Gastroesophageal sphincter (tissue), 4 donors: Measurements from ENCODE around the gene MS4A2. TPM values are rescaled to one million over a fixed set of nuclear protein-coding genes. Genes with fewer than 3 reads are reported as not detected.

ENCODE experiments used
- ATAC-seq: fragments of 150-250 bp; one replicate; pipeline ENCODE4 v1.9.1; 2016; ENCODE audit warnings: mild to moderate bottlenecking, moderate library complexity
- H3K27ac ChIP-seq, 4 donors: fragments of 200-600 bp; sonication (generic) in 3 of 4; 1 replicate in 3 of 4; 2 replicates in 1 of 4; pipeline ENCODE4 v1.5.1; 2016 to 2019
- H3K27me3 ChIP-seq: fragments of 200-600 bp; sonication (generic); one replicate; pipeline ENCODE4 v1.5.1; 2019
- H3K36me3 ChIP-seq, 2 donors: fragments of 200-600 bp; sonication (generic); one replicate each; pipeline ENCODE4 v1.5.1; 2019; ENCODE audit warnings: control low read depth in 1 of 2
- H3K4me1 ChIP-seq, 3 donors: fragments of 200-600 bp; sonication (generic); 1 replicate in 2 of 3; 2 replicates in 1 of 3; pipeline ENCODE4 v1.5.1; 2016 to 2019; ENCODE audit warnings: control low read depth in 2 of 3
- H3K4me3 ChIP-seq, 2 donors: fragments of 200-600 bp; sonication (generic); one replicate each; pipeline ENCODE4 v1.5.1; 2019; ENCODE audit warnings: mild to moderate bottlenecking in 1 of 2, moderate library complexity in 1 of 2
- H3K9me3 ChIP-seq, 3 donors: fragments of 200-600 bp; sonication (generic); one replicate each; pipeline ENCODE4 v1.5.1; 2017 to 2019; ENCODE audit warnings: control low read depth in 2 of 3
- CTCF ChIP-seq, 4 experiments: fragments of 200-600 bp in 2 of 4; fragments of 450-650 bp in 2 of 4; sonication (generic) in 1 of 4; IDR thresholded peaks; one replicate each; pipeline ENCODE4 v1.5.1; 2017 to 2019; ENCODE audit warnings: antibody characterized with exemption in 4 of 4, mild to moderate bottlenecking in 2 of 4, moderate library complexity in 2 of 4
- EP300 ChIP-seq: sonication (generic); formaldehyde crosslinking; IDR thresholded peaks from one replicate; pipeline ENCODE4 v1.6.1; 2017; ENCODE audit warnings: antibody characterized with exemption, mild to moderate bottlenecking
- POLR2A ChIP-seq, 2 donors: fragments of 450-650 bp; IDR thresholded peaks; one replicate each; pipeline ENCODE4 v1.6.1; 2017; ENCODE audit warnings: antibody characterized with exemption in 2 of 2, mild to moderate bottlenecking in 2 of 2, moderate library complexity in 1 of 2
- POLR2AphosphoS5 ChIP-seq: sonication (generic); formaldehyde crosslinking; IDR thresholded peaks from one replicate; pipeline ENCODE4 v1.6.1; 2017; ENCODE audit warnings: antibody characterized with exemption
- WGBS, 2 donors: methylation state at CpG; one replicate each; pipeline ENCODE4 v1.1.5; 2018; ENCODE audit warnings: low coverage in 1 of 2; 5-methylcytosine and 5-hydroxymethylcytosine counted together
- total RNA-seq, 4 donors: library from RNA; depleted of rRNA; stranded (reverse); fragments of >200 nt; gene quantifications; one replicate each; pipeline ENCODE4 v1.1.0, GENCODE V29; 2016

MS4A2 gene
- total RNA-seq, 4 donors from 2014 or later = 1.2 to 4.7 (median 1.7) TPM; not detected in 1

GRCh38 chr11:60111793-60112192 lies 23.3 kb downstream of the MS4A2 start:
- no peaks in the 10 kb centered on the region for H3K9me3 ChIP-seq
- H3K36me3 ChIP-seq = no peaks in the 10 kb centered on the region
- no peak overlapping the region for H3K27ac ChIP-seq
- TF ChIP-seq POLR2AphosphoS5 = no peak
- TF ChIP-seq CTCF (IDR thresholded peaks at IDR 0.05) = no peak
- TF ChIP-seq POLR2A (IDR thresholded peaks at IDR 0.05) = no peak
- no peak for TF ChIP-seq EP300
- H3K4me1 ChIP-seq = no peaks in the 10 kb centered on the region
- WGBS, 2 donors = 44 to 80% methylated on average over 2 of the region's 2 CpGs
- no peak for ATAC-seq
- H3K27me3 ChIP-seq = no peaks in the 10 kb centered on the region
- no peak overlapping the region for H3K4me3 ChIP-seq

- ATAC-seq = no peak
- TF ChIP-seq CTCF (IDR thresholded peaks at IDR 0.05) (no peak), POLR2A (IDR thresholded peaks at IDR 0.05) (no peak)
- H3K4me3 ChIP-seq = no peak overlapping the region
- no peaks in the 10 kb centered on the region for H3K36me3 ChIP-seq
- no peaks in the 10 kb centered on the region for H3K27me3 ChIP-seq
- no peaks in the 10 kb centered on the region for H3K4me1 ChIP-seq
- H3K27ac ChIP-seq = no peak overlapping the region
- H3K9me3 ChIP-seq = no peaks in the 10 kb centered on the region
Observed at GRCh38 chr11:60116996-60117790, 28.7 kb downstream of the MS4A2 start.

DNA sequence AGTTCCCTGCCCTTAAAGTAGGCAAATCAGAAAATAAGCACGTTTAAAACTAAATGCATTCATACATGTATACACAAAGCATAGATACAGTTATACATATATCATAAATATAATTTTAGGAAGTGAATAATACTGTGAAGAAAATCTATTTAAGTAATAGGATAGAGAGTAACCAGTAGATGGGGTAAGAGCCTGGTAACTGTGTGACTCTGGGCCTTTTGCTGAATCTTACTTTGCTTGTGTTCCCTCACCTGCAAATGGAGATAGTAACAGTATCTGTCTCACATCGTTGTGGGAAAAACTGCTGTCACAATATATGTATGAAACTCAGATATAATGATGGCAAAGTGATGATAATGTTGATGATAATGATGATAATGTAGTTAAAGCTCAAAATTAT lies 29.9 kb downstream of the MS4A2 start:
- ATAC-seq = no peak
- Histone ChIP-seq H3K9me3 (no peaks in the 10 kb centered on the region), H3K27ac (no peak overlapping the region), H3K4me1 (no peaks in the 10 kb centered on the region), H3K4me3 (no peak overlapping the region), H3K27me3 (no peaks in the 10 kb centered on the region), H3K36me3 (no peaks in the 10 kb centered on the region)
- TF ChIP-seq POLR2A (IDR thresholded peaks at IDR 0.05) = no peak
- TF ChIP-seq EP300 = no peak
- TF ChIP-seq CTCF (IDR thresholded peaks at IDR 0.05) = no peak
- no peak for TF ChIP-seq POLR2AphosphoS5
- WGBS, 2 donors = 52 to 58% methylated on average over 2 of the region's 2 CpGs

GRCh38 chr11:60119710-60120109 lies 31.2 kb downstream of the MS4A2 start:
- 57 to 72% methylated on average over 2 of the region's 2 CpGs for WGBS, 2 donors

More at GRCh38 chr11:60119710-60120109, 31.2 kb downstream of the MS4A2 start:
- no peak for ATAC-seq
- Histone ChIP-seq H3K9me3 (no peaks in the 10 kb centered on the region), H3K27me3 (no peaks in the 10 kb centered on the region), H3K36me3 (no peaks in the 10 kb centered on the region), H3K4me3 (no peak overlapping the region), H3K4me1 (no peaks in the 10 kb centered on the region), H3K27ac (no peak overlapping the region)
- TF ChIP-seq POLR2A (IDR thresholded peaks at IDR 0.05) (no peak), CTCF (IDR thresholded peaks at IDR 0.05) (no peak), EP300 (no peak), POLR2AphosphoS5 (no peak)
